H1 (cell line): ENCODE results near the gene GRM7. TPM values are rescaled to one million over a fixed set of nuclear protein-coding genes. Genes with fewer than 3 reads are reported as not detected.

Experiments used
- CTCF ChIA-PET: fragments of 300-600 bp; sonication (Branson Sonifier 250); formaldehyde crosslinking; loops from one replicate; lab custom pipeline; 2021; ENCODE audit not compliant: partially characterized antibody; lab: Charles Lee
- POLR2A ChIA-PET: fragments of 300-600 bp; sonication (Branson Sonifier 250); formaldehyde crosslinking; loops from one replicate; lab custom pipeline; 2021; ENCODE audit warnings: inconsistent platforms; ENCODE audit not compliant: partially characterized antibody; lab: Charles Lee
- DNase-seq, 2 experiments: peaks; one replicate each; pipeline versions ENCODE4 v3.0.0 to v3.0.0-alpha.2; 2010 to 2022; ENCODE audit warnings: low spot score in 2 of 2, low read depth in 1 of 2, mixed read lengths in 1 of 2
- FAIRE-seq: peaks from 2 replicates; lab custom pipeline; 2011; peaks lifted over from hg19 to GRCh38; lab: Jason Lieb, UNC
- H2AFZ ChIP-seq: 2 replicates; pipeline ENCODE4 v1.8.1; 2012; ENCODE audit warnings: low read length, inconsistent platforms
- H2AK5ac ChIP-seq: 2 replicates; pipeline ENCODE4 v1.6.1; 2013; ENCODE audit warnings: low read depth, low read length
- H2BK120ac ChIP-seq: replicated peaks from 2 replicates; pipeline ENCODE3; 2013; ENCODE audit warnings: low read depth, low read length, inconsistent platforms
- H2BK12ac ChIP-seq: 2 replicates; pipeline ENCODE4 v1.6.1; 2013; ENCODE audit warnings: low read depth, low read length
- H2BK15ac ChIP-seq: 2 replicates; pipeline ENCODE4 v1.6.1; 2013; ENCODE audit warnings: low read length
- H2BK20ac ChIP-seq: 2 replicates; pipeline ENCODE4 v1.6.1; 2013; ENCODE audit warnings: low read length
- H2BK5ac ChIP-seq: 2 replicates; pipeline ENCODE4 v1.6.1; 2013; ENCODE audit warnings: low read depth, low read length
- H3K14ac ChIP-seq: 2 replicates; pipeline ENCODE4 v1.6.1; 2013; ENCODE audit warnings: inconsistent platforms; ENCODE audit not compliant: insufficient read length
- H3K18ac ChIP-seq: 2 replicates; pipeline ENCODE4 v1.6.1; 2013; ENCODE audit warnings: low read length; ENCODE audit errors: extremely low read depth
- H3K23ac ChIP-seq: 2 replicates; pipeline ENCODE4 v1.6.1; 2013; ENCODE audit warnings: inconsistent platforms; ENCODE audit not compliant: insufficient read length
- H3K23me2 ChIP-seq: 2 replicates; pipeline ENCODE4 v1.6.1; 2013; ENCODE audit warnings: low read depth, low read length
- H3K27ac ChIP-seq: 2 replicates; pipeline ENCODE4 v1.6.1; 2011; ENCODE audit warnings: low read depth, low read length, inconsistent platforms
- H3K27me3 ChIP-seq, 4 experiments: replicated peaks in 1 of 4; 1 replicate in 1 of 4; 2 replicates in 3 of 4; pipeline versions ENCODE4 v1.6.1 to v1.8.1; 2011 to 2013; ENCODE audit warnings: low read length in 3 of 4, mild to moderate bottlenecking in 3 of 4, inconsistent platforms in 2 of 4, mixed read lengths in 2 of 4, moderate library complexity in 1 of 4; ENCODE audit not compliant: control insufficient read depth in 3 of 4, insufficient read depth in 3 of 4; ENCODE audit errors: extremely low read depth in 1 of 4
- H3K36me3 ChIP-seq, 4 experiments: 2 replicates each; pipeline versions ENCODE4 v1.6.1 to v1.8.1; 2011 to 2013; ENCODE audit warnings: mild to moderate bottlenecking in 4 of 4, low read length in 3 of 4, moderate library complexity in 2 of 4, control low read depth in 1 of 4, inconsistent platforms in 1 of 4; ENCODE audit not compliant: insufficient read depth in 4 of 4, control insufficient read depth in 2 of 4
- H3K4ac ChIP-seq: replicated peaks from 2 replicates; pipeline ENCODE3; 2013; ENCODE audit warnings: low read length, low read depth, mixed read lengths, inconsistent platforms; ENCODE audit not compliant: insufficient read length
- H3K4me1 ChIP-seq, 4 experiments: replicated peaks in 1 of 4; 1 replicate in 1 of 4; 2 replicates in 3 of 4; pipeline versions ENCODE4 v1.6.1 to v1.8.1; 2011 to 2013; ENCODE audit warnings: low read length in 3 of 4, inconsistent platforms in 2 of 4, mixed read lengths in 1 of 4; ENCODE audit not compliant: insufficient read depth in 4 of 4, control insufficient read depth in 3 of 4
- H3K4me2 ChIP-seq, 2 experiments: 2 replicates each; pipeline versions ENCODE4 v1.6.1 to v1.8.1; 2011 to 2013; ENCODE audit warnings: low read depth in 2 of 2, low read length in 2 of 2, control low read depth in 1 of 2, inconsistent platforms in 1 of 2, mild to moderate bottlenecking in 1 of 2; ENCODE audit not compliant: insufficient read depth in 1 of 2
- H3K4me3 ChIP-seq, 4 experiments: fragments of 200-600, 300-600 bp in 1 of 4; sonication (generic), shearing (Covaris generic), sonication (Bioruptor Twin) in 1 of 4; 2 replicates each; pipeline versions ENCODE4 v1.5.1 to v1.8.1; 2011 to 2016; ENCODE audit warnings: low read length in 4 of 4, low read depth in 3 of 4, control low read depth in 2 of 4, inconsistent platforms in 2 of 4, mild to moderate bottlenecking in 2 of 4, mixed read lengths in 1 of 4, moderate library complexity in 1 of 4; ENCODE audit not compliant: insufficient read depth in 2 of 4; ENCODE audit errors: extremely low read depth in 1 of 4
- H3K56ac ChIP-seq: replicated peaks from 2 replicates; pipeline ENCODE3; 2013; ENCODE audit warnings: low read depth, mild to moderate bottlenecking, mixed read lengths, low read length, inconsistent platforms; ENCODE audit not compliant: insufficient read length
- H3K79me1 ChIP-seq: 2 replicates; pipeline ENCODE4 v1.6.1; 2013; ENCODE audit warnings: low read depth, low read length, control low read depth
- H3K79me2 ChIP-seq, 2 experiments: 2 replicates each; pipeline versions ENCODE4 v1.6.1 to v1.8.1; 2012 to 2013; ENCODE audit warnings: low read length in 2 of 2, mild to moderate bottlenecking in 2 of 2, inconsistent platforms in 1 of 2; ENCODE audit not compliant: insufficient read depth in 2 of 2, control insufficient read depth in 1 of 2
- H3K9ac ChIP-seq, 4 experiments: replicated peaks in 1 of 4; 1 replicate in 1 of 4; 2 replicates in 3 of 4; pipeline versions ENCODE4 v1.6.1 to v1.8.1; 2011 to 2013; ENCODE audit warnings: low read depth in 3 of 4, low read length in 3 of 4, control low read depth in 2 of 4, mild to moderate bottlenecking in 2 of 4, moderate library complexity in 2 of 4, inconsistent platforms in 1 of 4; ENCODE audit errors: extremely low read depth in 1 of 4
- H3K9me3 ChIP-seq, 2 experiments: 2 replicates each; pipeline versions ENCODE4 v1.6.1 to v1.8.1; 2012 to 2013; ENCODE audit warnings: mild to moderate bottlenecking in 2 of 2, moderate library complexity in 2 of 2, control low read depth in 1 of 2, inconsistent platforms in 1 of 2, low read depth in 1 of 2, low read length in 1 of 2, mixed read lengths in 1 of 2; ENCODE audit not compliant: insufficient read depth in 2 of 2
- H4K20me1 ChIP-seq, 2 experiments: replicated peaks in 1 of 2; 2 replicates each; pipeline versions ENCODE3 to v1.8.1; 2011 to 2013; ENCODE audit warnings: inconsistent platforms in 2 of 2, low read length in 2 of 2, mild to moderate bottlenecking in 1 of 2; ENCODE audit not compliant: insufficient read depth in 2 of 2, control insufficient read depth in 1 of 2
- H4K5ac ChIP-seq: 2 replicates; pipeline ENCODE4 v1.6.1; 2013; ENCODE audit warnings: low read length, low read depth, mixed read lengths, inconsistent platforms; ENCODE audit not compliant: insufficient read length
- H4K8ac ChIP-seq: 2 replicates; pipeline ENCODE4 v1.8.0; 2013; ENCODE audit warnings: mild to moderate bottlenecking, moderate library complexity, low read length, inconsistent platforms; ENCODE audit not compliant: insufficient read depth; ENCODE audit errors: extremely low read depth
- H4K91ac ChIP-seq: replicated peaks from 2 replicates; pipeline ENCODE3; 2013; ENCODE audit warnings: low read length, mixed read lengths, inconsistent platforms; ENCODE audit not compliant: insufficient read length
- CEBPB ChIP-seq: IDR thresholded peaks from 2 replicates; pipeline ENCODE4 v1.6.1; 2012; ENCODE audit warnings: low read depth, low read length
- E2F6 ChIP-seq: IDR thresholded peaks from 2 replicates; pipeline ENCODE4 v1.6.1; 2012; ENCODE audit warnings: inconsistent platforms
- PHF8 ChIP-seq: fragments of 200-600 bp; sonication (generic); conservative IDR thresholded peaks from 2 replicates; pipeline ENCODE4 v1.7.1; 2012; ENCODE audit warnings: low read depth, mild to moderate bottlenecking, inconsistent platforms, low read length, moderate library complexity
- RAD21 ChIP-seq, 2 experiments: IDR thresholded peaks in 1 of 2; conservative IDR thresholded peaks in 1 of 2; 2 replicates each; pipeline ENCODE4 v1.6.1; 2011; ENCODE audit warnings: low read depth in 2 of 2, low read length in 2 of 2, improper control_type of control experiment in 1 of 2, inconsistent platforms in 1 of 2, mild to moderate bottlenecking in 1 of 2, moderate library complexity in 1 of 2
- SIX5 ChIP-seq: IDR thresholded peaks from 2 replicates; pipeline ENCODE4 v1.6.1; 2011; ENCODE audit warnings: mild to moderate bottlenecking, low read depth, low read length
- YY1 ChIP-seq: IDR thresholded peaks from 2 replicates; pipeline ENCODE4 v1.6.1; 2011; ENCODE audit warnings: low read depth, mild to moderate bottlenecking, low read length
- WGBS, 2 experiments: shearing (Covaris generic) in 1 of 2; methylation state at CpG; one replicate each; pipeline versions ENCODE4 v1.1.6 to v1.1.7; 2013 to 2015; ENCODE audit warnings: low lambda C conversion rate in 2 of 2, mixed read lengths in 2 of 2, inconsistent platforms in 1 of 2, low coverage in 1 of 2, missing lambda C conversion rate in 1 of 2; ENCODE audit not compliant: insufficient replicate concordance in 2 of 2, insufficient coverage in 1 of 2, insufficient read length in 1 of 2; ENCODE audit errors: extremely low coverage in 1 of 2, missing lambda C conversion rate in 1 of 2; 5-methylcytosine and 5-hydroxymethylcytosine counted together
- polyA plus RNA-seq, 7 experiments: library from polyadenylated mRNA; depleted of rRNA in 3 of 7; stranded (reverse) in 5 of 7; unstranded in 2 of 7; fragments of >200 nt in 5 of 7; fragments of 200-250 nt in 2 of 7; gene quantifications; 1 replicate in 5 of 7; 2 replicates in 1 of 7; 4 replicates in 1 of 7; pipeline versions ENCODE4 v1.2.1 to v1.2.3, GENCODE V29; 2011 to 2013; ENCODE audit warnings: missing spikeins in 2 of 7, mixed read lengths in 2 of 7
- total RNA-seq: library from RNA; stranded (reverse); fragmentation: NEBNext Ultra II Directional; extraction: Animal tissue kit (Norgen Biotek cat#: 25700); gene quantifications from 2 replicates; pipeline ENCODE4 v1.2.1, GENCODE V29; 2021

GRM7 gene
- total and polyA plus RNA-seq, 2 of the 8 experiments (the other 6 are each of a cell fraction or from before 2014, with no cell fraction given) = 0.17 to 0.24 TPM

GRCh38 chr3:7211740-7212139 lies 350.8 kb downstream of the GRM7 start:
- H2BK12ac ChIP-seq = no peak overlapping the region
- H3K36me3 ChIP-seq = no peaks in the 10 kb centered on the region; a peak in 1 of 8 replicates
- no peak overlapping the region for H2BK15ac ChIP-seq
- no peak overlapping the region for H3K56ac ChIP-seq
- no peak overlapping the region for H3K18ac ChIP-seq
- H4K5ac ChIP-seq = no peak overlapping the region
- no peaks in the 10 kb centered on the region for H4K20me1 ChIP-seq
- H3K79me1 ChIP-seq = no peaks in the 10 kb centered on the region
- no peak overlapping the region for H4K91ac ChIP-seq
- no peak overlapping the region for H2BK120ac ChIP-seq
- H3K23ac ChIP-seq = no peak overlapping the region
- H2AFZ ChIP-seq = no peak overlapping the region
- H3K4ac ChIP-seq = no peak overlapping the region
- H2BK5ac ChIP-seq = no peak overlapping the region
- FAIRE-seq (no peak), DNase-seq (no peak)
- H3K4me3 ChIP-seq = no peak overlapping the region
- no peak overlapping the region for H2AK5ac ChIP-seq
- no peak overlapping the region for H3K27ac ChIP-seq
- H3K14ac ChIP-seq = no peak overlapping the region
- H3K27me3 ChIP-seq = no peaks in the 10 kb centered on the region
- no peak overlapping the region for H2BK20ac ChIP-seq
- H4K8ac ChIP-seq = no peak overlapping the region
- 96% methylated on average over 5 of the region's 5 CpGs; no CpG with 5 or more reads in 1 of the 2 experiments for WGBS, 2 experiments
- H3K79me2 ChIP-seq = no peaks in the 10 kb centered on the region
- H3K4me2 ChIP-seq = no peak overlapping the region
- CTCF ChIA-PET = interaction anchor here (0.7 kb wide), 1 partner anchor 1557 kb away, joined by 3 read pairs; no protein-coding TSS in a partner anchor
- no peaks in the 10 kb centered on the region for H3K9me3 ChIP-seq
- no peaks in the 10 kb centered on the region; a peak in 1 of 7 replicates for H3K4me1 ChIP-seq
- H3K9ac ChIP-seq = no peak overlapping the region
- POLR2A ChIA-PET = no interaction called here
- H3K23me2 ChIP-seq = no peaks in the 10 kb centered on the region
- TF ChIP-seq E2F6 (no peak), PHF8 (no peak), SIX5 (no peak), RAD21 (IDR thresholded peaks at IDR 0.05 in 1 of 2, conservative IDR thresholded peaks at IDR 0.05 in 1 of 2; ENCODE audit: low read depth in 2 of 2, low read length in 2 of 2) (no peak), CEBPB (no peak), YY1 (no peak)
